ENCODE measurements around the gene IL6R.

The IL6R gene

DNA sequence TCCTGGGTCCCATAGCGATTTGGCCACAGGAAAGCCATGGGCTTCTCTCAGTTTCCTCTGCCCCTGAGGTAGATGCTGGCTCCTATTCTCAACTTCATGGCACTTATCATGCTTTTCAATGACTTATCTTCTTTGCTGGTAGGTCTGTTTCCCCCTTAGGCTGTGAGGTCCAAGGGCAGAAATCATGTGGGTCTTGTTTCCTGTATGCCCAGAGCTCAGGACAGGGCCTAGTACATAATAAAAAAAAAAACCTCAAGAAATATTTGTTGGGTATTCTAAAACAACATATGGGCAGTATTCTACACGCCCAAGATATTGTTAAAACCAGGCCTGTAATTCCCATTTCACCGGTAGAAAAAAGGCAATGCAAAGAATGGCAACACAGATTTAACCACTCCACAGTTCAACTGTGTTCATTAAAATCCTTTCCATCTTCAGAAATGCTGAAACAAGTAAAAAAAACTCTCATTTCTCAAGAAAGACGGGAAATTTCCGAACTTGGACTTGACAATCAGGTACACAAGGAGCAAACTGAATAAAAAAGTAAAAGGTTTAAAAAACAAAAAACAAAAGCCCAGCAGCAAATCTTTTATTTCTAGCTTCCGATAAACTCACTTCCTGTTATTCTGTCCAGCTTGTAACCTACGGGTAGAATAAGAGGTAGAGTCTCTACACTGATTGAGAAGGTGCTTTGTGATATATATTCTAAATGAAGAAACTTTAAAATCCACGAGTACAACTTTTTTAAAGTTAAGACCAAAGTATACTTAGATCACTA lies 90.5 kb downstream of the IL6R start:
- DNase-seq = no peak
- Mint-ChIP-seq H3K27ac (peak overlapping the region in 1 of 2 donors; percentile 11), H3K4me1 (peaks cover 45% of the 10 kb centered on the region), H3K27me3 (peaks cover 24% of the 10 kb centered on the region), H3K4me3 (no peak overlapping the region), H3K9me3 (no peaks in the 10 kb centered on the region)
- ATAC-seq = no peak

DNA sequence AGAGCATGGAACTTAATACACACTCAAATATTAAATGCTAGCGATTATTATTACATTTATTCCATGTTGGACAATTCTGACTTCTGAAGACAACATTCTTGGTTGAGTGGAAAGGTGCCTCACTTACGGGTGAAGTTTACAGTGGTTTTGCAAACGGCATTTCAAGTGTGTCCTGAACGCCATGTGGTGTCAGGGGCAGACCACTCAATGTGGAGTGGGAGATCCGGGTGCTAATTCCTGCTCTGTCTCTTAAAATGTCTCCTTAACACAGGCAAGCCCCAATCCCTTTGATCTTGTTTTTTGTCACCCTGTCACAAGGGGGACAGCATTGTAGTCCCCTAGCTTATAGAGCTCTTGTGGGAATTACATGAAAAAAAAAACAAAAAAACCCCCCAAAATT lies 91.2 kb downstream of the IL6R start:
- Mint-ChIP-seq H3K27me3 (peaks cover 27% of the 10 kb centered on the region), H3K27ac (no peak overlapping the region)
- ATAC-seq = no peak

DNA sequence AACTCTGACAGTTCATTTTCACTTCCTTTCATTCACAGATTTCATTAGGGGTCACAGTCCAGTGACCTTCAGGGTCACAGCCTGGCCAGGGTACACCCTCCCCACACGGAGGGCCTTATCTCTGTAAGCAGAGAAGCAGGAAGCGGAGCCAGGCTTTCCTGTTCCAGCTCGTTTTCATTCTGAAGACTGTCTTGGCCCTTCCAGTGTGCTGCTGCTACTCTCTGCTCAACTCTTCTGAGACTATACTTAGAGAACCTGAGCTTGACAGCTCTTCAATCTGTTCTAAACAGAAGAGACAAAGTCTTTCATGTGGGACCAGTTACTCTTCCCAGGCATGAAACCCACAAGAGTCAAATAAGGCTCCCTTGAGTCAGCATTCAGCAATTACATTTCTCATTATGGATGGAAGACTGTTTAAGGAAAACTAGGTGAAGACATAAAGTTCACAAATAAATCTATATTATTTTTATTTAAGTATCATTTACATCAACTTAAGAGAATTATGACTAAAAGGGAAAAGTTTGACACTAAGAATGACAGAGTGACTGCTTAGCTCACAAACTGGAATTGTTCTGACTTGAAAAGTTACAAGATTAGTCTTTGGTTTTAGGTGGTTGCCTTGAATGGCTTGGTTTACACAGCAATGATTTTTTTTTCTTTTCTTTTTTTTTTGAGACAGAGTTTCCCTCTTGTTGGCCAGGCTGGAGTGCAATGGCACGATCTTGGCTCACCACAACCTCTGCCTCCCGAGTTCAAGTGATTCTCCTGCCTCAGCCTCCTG lies 92.1 kb downstream of the IL6R start:
- Mint-ChIP-seq H3K27me3 (peaks cover 23% of the 10 kb centered on the region), H3K27ac (peak overlapping the region in 1 of 2 donors; percentile 35), H3K4me1 (peaks cover 44% of the 10 kb centered on the region), H3K9me3 (no peaks in the 10 kb centered on the region), H3K4me3 (peak overlapping the region; percentile 23 to 45)
- ATAC-seq (no peak), DNase-seq (no peak)

More for the DNA sequence above, 91.2 kb downstream of the IL6R start:
- no peaks in the 10 kb centered on the region for H3K9me3 Mint-ChIP-seq
- no peak for DNase-seq
- no peak overlapping the region for H3K4me3 Mint-ChIP-seq
- peaks cover 49% of the 10 kb centered on the region for H3K4me1 Mint-ChIP-seq

DNA sequence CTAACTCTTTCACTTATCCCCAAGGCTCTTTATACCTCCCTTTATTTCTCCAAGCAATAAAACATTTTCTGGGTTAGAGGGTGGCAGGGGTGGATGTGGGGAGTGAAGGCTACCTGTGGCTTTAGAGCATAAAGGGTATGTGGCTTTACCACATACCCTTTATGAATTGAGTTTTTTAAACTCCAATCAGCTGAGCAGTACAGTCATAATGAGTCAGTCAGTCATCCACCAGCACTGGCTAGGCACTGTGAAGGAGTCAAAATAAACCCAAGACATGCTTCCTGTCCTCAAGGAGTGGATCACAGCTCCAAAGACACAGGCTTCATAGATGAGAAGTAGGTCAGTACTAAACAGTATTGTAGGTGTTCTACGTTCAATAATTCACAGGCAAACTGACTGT lies 94.3 kb downstream of the IL6R start:
- peaks cover 46% of the 10 kb centered on the region for H3K27me3 Mint-ChIP-seq
- H3K9me3 Mint-ChIP-seq = no peaks in the 10 kb centered on the region
- no peak overlapping the region for H3K4me3 Mint-ChIP-seq
- no peak overlapping the region for H3K27ac Mint-ChIP-seq
- H3K4me1 Mint-ChIP-seq = peaks cover 28% of the 10 kb centered on the region
- DNase-seq (no peak), ATAC-seq (peak; percentile 79)

DNA sequence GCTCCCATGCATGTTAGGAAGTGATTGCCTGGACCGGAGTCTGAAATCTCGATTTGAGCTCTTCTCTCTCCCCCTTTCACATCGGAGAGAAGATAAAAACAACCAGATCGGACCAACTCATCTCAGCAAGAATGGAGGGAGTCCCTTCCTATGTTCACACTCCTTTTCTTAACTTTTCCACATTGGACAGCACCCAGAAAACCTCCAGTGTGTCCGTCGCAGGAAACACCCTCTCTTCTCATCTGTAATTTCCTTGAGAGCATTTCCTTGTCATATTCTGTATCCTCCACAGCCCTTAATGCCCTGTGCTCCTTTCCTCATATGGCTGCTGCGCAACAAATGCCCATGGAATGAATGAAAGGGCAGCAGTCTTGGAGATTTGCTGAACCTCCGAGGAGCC lies 95.4 kb downstream of the IL6R start:
- Mint-ChIP-seq H3K27ac (no peak overlapping the region), H3K4me3 (no peak overlapping the region), H3K9me3 (no peaks in the 10 kb centered on the region), H3K4me1 (peaks cover 28% of the 10 kb centered on the region), H3K27me3 (peaks cover 57% of the 10 kb centered on the region)
- DNase-seq (no peak), ATAC-seq (no peak)

DNA sequence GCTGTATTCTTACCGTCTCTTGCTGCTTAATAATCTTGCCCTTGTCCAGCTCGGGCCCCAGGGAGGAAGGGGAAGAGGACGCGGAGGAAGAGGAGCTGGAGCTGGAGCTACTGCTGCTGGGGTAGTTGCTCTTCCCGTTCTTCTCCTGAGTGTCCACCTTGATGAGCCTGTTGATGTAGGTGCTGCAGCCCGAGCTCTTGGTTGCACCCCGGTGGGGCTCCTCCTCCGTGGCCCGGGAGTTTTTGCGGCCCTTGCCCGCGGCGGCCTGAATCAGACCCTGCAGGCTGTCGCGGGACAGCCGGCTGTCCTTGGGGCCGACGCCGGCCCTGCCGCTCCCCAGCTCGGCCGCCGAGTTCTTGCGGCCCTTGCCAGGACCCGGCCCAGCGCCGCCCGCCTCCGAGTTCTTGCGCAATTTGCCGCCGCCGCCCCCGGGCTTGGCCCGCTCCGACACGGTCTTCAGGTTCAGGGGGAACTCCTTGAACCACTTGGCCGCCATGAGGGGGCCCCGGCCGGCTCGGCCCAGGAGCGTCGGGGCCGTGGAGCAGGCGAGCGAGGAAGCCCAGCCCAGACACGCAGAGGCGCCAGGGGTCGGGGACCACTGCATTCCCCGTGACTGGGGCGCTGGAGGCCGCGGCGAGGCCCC lies 96.4 kb downstream of the IL6R start:
- peak; percentile 44 for ATAC-seq

DNA sequence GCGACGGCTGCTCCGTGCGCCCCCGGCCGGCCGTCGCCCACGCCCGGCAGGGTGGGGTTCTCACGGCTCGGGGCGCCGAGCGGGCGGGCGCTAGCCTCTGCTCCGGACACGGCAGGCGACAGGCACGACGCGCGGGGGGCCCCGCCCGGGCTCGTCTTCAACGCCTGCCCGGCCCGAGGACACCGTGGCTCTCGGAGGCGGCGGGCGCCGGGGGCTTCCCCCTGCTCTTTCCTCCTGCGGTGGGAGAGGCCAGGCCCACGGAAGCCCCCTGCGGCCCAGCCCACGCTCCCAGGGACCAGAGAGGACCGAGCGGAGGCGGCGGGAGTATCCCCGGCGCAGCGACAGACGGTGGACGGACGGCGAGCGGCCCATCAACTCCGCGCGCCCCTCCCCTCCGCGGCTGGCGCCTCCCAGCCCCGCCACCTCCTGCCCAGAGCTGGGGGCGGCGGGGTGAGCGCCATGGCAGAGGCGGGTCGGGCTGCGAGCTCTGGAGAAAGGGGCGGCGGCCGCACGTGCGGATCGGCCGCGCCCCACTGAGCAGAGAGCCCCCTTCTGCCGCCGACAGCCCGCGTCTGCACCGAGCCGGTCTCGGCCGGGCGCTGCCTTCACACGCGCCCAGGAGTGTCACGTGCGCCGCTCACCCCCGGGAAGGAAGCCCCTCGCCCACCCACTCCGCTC lies 97.1 kb downstream of the IL6R start, which contains the start of the genes SHE and TDRD10:
SHE (minus strand) TSS at position 347 of the 678 bp plus-strand sequence. CDS start 386 bp downstream, outside the sequence.
TDRD10 (plus strand) TSS at position 154 of the 678 bp plus-strand sequence. CDS start 4,685 bp downstream, outside the sequence.
- Mint-ChIP-seq H3K4me1 (peaks cover 18% of the 10 kb centered on the region), H3K9me3 (no peaks in the 10 kb centered on the region), H3K27ac (no peak within 1 kb of the TSS), H3K4me3 (peak within 1 kb of the TSS; percentile 68 to 72), H3K27me3 (peaks cover 73% of the 10 kb centered on the region)
- DNase-seq (peak; percentile 19 to 33), ATAC-seq (peak; percentile 55)

More for the DNA sequence above, 96.4 kb downstream of the IL6R start:
- H3K27ac Mint-ChIP-seq = no peak overlapping the region
- peaks cover 25% of the 10 kb centered on the region for H3K4me1 Mint-ChIP-seq
- DNase-seq = peak in 1 of 2 donors; percentile 10
- peak overlapping the region; percentile 60 to 70 for H3K4me3 Mint-ChIP-seq
- H3K9me3 Mint-ChIP-seq = no peaks in the 10 kb centered on the region
- peaks cover 67% of the 10 kb centered on the region for H3K27me3 Mint-ChIP-seq

DNA sequence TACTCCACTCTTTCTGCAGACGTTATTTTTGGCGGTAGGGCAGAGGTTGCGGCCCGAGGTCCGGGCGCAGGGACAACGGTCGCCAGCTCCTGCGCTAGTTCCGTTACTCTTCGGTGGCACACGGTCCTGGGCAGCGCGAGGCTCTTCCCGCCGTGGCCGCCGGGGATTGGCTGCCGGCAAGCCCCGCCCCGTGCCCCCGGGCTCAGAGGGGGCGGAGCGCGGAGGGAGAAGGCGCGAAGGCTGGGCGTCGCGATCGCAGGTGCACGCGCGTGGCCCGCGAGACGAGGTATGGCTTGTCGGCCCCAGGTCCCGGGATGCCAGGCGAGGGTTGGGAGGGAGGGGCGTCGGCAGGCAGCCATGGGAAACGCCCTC lies 97.6 kb downstream of the IL6R start:
- H3K27me3 Mint-ChIP-seq = peaks cover 78% of the 10 kb centered on the region
- ATAC-seq = peak; percentile 26
- H3K27ac Mint-ChIP-seq = no peak overlapping the region
- H3K9me3 Mint-ChIP-seq = no peaks in the 10 kb centered on the region
- H3K4me1 Mint-ChIP-seq = peaks cover 16% of the 10 kb centered on the region
- peak overlapping the region; percentile 68 to 72 for H3K4me3 Mint-ChIP-seq
- DNase-seq = no peak

DNA sequence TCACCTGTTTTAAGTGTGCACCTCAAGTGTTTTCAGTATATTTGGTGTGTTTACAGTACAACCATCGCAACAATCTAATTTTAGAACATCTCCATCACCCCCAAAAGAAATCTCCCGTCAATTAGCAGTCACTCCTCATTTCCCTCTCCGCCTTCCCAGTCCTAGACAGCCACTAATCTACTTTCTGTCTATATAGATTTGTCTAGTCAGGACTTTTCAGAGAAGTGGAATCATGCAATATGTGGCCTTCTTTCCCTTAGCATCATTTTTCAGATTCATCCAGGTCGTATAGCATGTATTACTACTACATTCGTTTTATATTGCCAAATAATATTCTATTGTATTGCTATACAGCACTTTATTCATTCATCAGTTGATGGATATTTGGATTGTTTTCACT lies 98.8 kb downstream of the IL6R start:
- Mint-ChIP-seq H3K27me3 (peaks cover 88% of the 10 kb centered on the region), H3K9me3 (no peaks in the 10 kb centered on the region), H3K27ac (no peak overlapping the region), H3K4me3 (no peak overlapping the region), H3K4me1 (peaks cover 16% of the 10 kb centered on the region)
- ATAC-seq (no peak), DNase-seq (no peak)

DNA sequence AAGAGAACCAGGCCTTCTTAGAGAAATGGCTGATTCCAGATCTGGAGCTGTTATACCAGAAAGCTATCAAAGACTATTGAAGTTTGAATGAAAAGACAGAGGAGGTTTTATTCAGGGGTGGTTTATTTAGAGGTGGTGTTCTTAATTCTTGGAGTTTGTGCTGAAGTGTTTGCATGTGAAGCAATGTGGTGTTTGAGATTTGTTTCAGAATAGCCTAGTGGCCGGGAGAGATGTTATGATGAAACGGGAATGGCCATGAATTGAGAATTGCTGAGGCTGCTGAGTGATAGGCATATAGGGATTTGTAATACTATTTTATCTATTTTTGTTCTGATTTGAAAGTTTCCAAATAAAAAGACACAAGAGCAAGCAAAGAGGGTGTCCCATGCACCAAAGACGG lies 107.6 kb downstream of the IL6R start:
- no peaks in the 10 kb centered on the region for H3K9me3 Mint-ChIP-seq
- no peak overlapping the region for H3K27ac Mint-ChIP-seq
- H3K4me3 Mint-ChIP-seq = no peak overlapping the region
- no peak for ATAC-seq
- peaks cover 28% of the 10 kb centered on the region for H3K27me3 Mint-ChIP-seq
- no peak for DNase-seq
- H3K4me1 Mint-ChIP-seq = no peaks in the 10 kb centered on the region

DNA sequence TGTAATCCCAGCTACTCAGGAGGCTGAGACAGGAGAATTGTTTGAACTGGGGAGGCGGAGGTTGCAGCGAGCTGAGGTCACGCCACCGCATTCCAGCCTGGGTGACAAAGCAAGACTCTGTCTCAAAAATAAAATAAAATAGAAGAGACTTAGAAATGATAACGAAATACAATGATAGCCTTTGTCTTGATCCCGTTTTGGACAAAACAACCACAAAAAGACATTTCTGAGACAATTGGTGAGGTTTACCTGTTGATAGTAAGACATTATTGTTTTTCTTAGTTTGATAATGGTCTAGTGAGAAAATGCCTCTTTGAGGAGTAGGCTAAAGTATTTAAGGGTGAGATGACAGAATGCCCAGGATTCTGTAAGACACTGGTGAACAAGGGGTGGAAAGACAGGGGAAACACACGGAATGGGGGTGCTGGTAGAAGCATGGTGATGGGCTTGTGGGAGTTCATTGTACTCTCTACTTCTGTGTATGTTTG lies 109.0 kb downstream of the IL6R start:
- Mint-ChIP-seq H3K27me3 (peaks cover 17% of the 10 kb centered on the region), H3K4me3 (no peak overlapping the region), H3K27ac (no peak overlapping the region), H3K9me3 (no peaks in the 10 kb centered on the region), H3K4me1 (no peaks in the 10 kb centered on the region)
- no peak for ATAC-seq
- no peak for DNase-seq

DNA sequence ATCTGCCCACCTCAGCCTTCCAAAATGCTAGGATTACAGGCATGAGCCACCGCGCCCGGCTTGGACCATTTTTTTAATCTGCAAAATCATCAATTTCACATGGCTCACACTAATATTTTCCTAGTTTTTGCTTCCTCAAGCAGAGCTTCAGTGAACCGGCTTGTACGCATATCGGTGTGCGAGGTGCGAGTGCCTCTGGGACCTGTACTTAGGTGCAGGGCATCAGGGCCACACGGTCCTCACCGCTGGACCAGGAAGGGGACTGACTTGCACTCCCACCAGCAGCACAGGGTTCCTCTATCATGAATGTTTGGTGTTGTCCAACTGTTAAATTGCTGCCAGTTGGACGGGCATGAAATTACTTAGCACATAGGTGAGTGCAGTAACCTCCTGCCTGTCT lies 112.5 kb downstream of the IL6R start:
- no peak overlapping the region for H3K4me3 Mint-ChIP-seq
- ATAC-seq = no peak
- no peaks in the 10 kb centered on the region for H3K4me1 Mint-ChIP-seq
- H3K27me3 Mint-ChIP-seq = peaks cover 5% of the 10 kb centered on the region
- no peaks in the 10 kb centered on the region for H3K9me3 Mint-ChIP-seq
- no peak overlapping the region for H3K27ac Mint-ChIP-seq
- DNase-seq = no peak
